ENCODE results near the gene LTBP4.
"Not testable (repeated sequence)": the region's sequence is repeated elsewhere in the genome, so short reads cannot be mapped to it uniquely, and the experiment has no call there.

Gene LTBP4

GRCh38 chr19:40601134-40601974 is at the start of gene LTBP4:
TSS of gene LTBP4 (plus strand) at chr19:40601369. CDS start at chr19:40601388, 19 bp downstream.
- no peak for DNase-seq

- DNase-seq: no peak
These were observed 48.3 kb upstream of the LTBP4 start for GRCh38 chr19:40552848-40553247.

- DNase-seq: no peak
These were observed 47.0 kb upstream of the LTBP4 start for GRCh38 chr19:40553885-40554857.

- DNase-seq: no peak
These were observed 45.0 kb upstream of the LTBP4 start for GRCh38 chr19:40555978-40556689.

GRCh38 chr19:40556953-40557530 is 44.1 kb upstream of the LTBP4 start:
- no peak for DNase-seq

- DNase-seq: no peak
These were observed 41.8 kb upstream of the LTBP4 start for GRCh38 chr19:40559394-40559793.

GRCh38 chr19:40560092-40560507 is 41.1 kb upstream of the LTBP4 start:
- no peak for DNase-seq

GRCh38 chr19:40561947-40562346 is 39.2 kb upstream of the LTBP4 start:
- DNase-seq: no peak

GRCh38 chr19:40564535-40564934 is 36.6 kb upstream of the LTBP4 start:
- not testable (repeated sequence) for DNase-seq

GRCh38 chr19:40565355-40565754 is 35.8 kb upstream of the LTBP4 start:
- no peak for DNase-seq

- DNase-seq: no peak
These were observed 35.2 kb upstream of the LTBP4 start for GRCh38 chr19:40565910-40566495.

GRCh38 chr19:40567040-40567749 is 34.0 kb upstream of the LTBP4 start:
- no peak for DNase-seq

- DNase-seq: no peak
These were observed 33.2 kb upstream of the LTBP4 start for GRCh38 chr19:40567750-40568494.

GRCh38 chr19:40570313-40571004 is 30.7 kb upstream of the LTBP4 start:
- DNase-seq: peak; percentile 99

GRCh38 chr19:40571005-40571318 is 30.2 kb upstream of the LTBP4 start:
- no peak for DNase-seq

GRCh38 chr19:40571831-40572495 is 29.2 kb upstream of the LTBP4 start:
- no peak for DNase-seq

GRCh38 chr19:40575326-40575725 is 25.8 kb upstream of the LTBP4 start:
- no peak for DNase-seq

- no peak for DNase-seq
These were observed 25.0 kb upstream of the LTBP4 start for GRCh38 chr19:40576151-40576584.

GRCh38 chr19:40576585-40577451 is 24.4 kb upstream of the LTBP4 start, which contains the start of gene SHKBP1:
TSS of gene SHKBP1 (plus strand) at chr19:40576873. CDS start at chr19:40576900, 27 bp downstream.
- peak; percentile 88 for DNase-seq
